CD14-positive monocyte (primary cell): ENCODE results near the gene MAP3K3. TPM values are rescaled to one million over a fixed set of nuclear protein-coding genes. Genes with fewer than 3 reads are reported as not detected.
A peak's percentile ranks its signal among the peaks of the same experiment; 100 is the strongest.

Experiments used
- DNase-seq, 3 donors: peaks; one replicate each; pipeline ENCODE4 v3.0.0-alpha.2; 2011 to 2022
- H2AFZ ChIP-seq: 2 replicates; pipeline ENCODE4 v1.6.0; 2012; ENCODE audit warnings: mild to moderate bottlenecking, low read depth, low read length, inconsistent platforms; ENCODE audit not compliant: insufficient read depth, poor library complexity, severe bottlenecking
- H3K27ac ChIP-seq, 2 donors: 1 replicate in 1 of 2; 2 replicates in 1 of 2; pipeline ENCODE4 v1.5.1; 2012 to 2013; ENCODE audit warnings: low read length in 2 of 2, control low read depth in 1 of 2, inconsistent platforms in 1 of 2, low read depth in 1 of 2, mild to moderate bottlenecking in 1 of 2
- H3K27me3 ChIP-seq, 2 donors: one replicate each; pipeline versions ENCODE4 v1.6.0 to v1.6.1; 2011 to 2013; ENCODE audit warnings: low read length in 2 of 2; ENCODE audit not compliant: control insufficient read depth in 2 of 2, insufficient read depth in 2 of 2
- H3K36me3 ChIP-seq, 2 donors: replicated peaks in 1 of 2; 1 replicate in 1 of 2; 2 replicates in 1 of 2; pipeline versions ENCODE4 v1.5.1 to v1.6.1; 2012 to 2013; ENCODE audit warnings: low read length in 2 of 2, control low read depth in 1 of 2, inconsistent platforms in 1 of 2, mild to moderate bottlenecking in 1 of 2; ENCODE audit not compliant: insufficient read depth in 2 of 2, control insufficient read depth in 1 of 2
- H3K4me1 ChIP-seq, 2 donors: 1 replicate in 1 of 2; 2 replicates in 1 of 2; pipeline versions ENCODE4 v1.5.1 to v1.6.1; 2012 to 2013; ENCODE audit warnings: low read length in 2 of 2, control low read depth in 1 of 2, inconsistent platforms in 1 of 2, mild to moderate bottlenecking in 1 of 2, moderate library complexity in 1 of 2; ENCODE audit not compliant: insufficient read depth in 2 of 2, control insufficient read depth in 1 of 2
- H3K4me2 ChIP-seq: replicated peaks from 2 replicates; pipeline ENCODE3; 2012; ENCODE audit warnings: low read length, moderate library complexity, mild to moderate bottlenecking; ENCODE audit not compliant: poor library complexity, severe bottlenecking; ENCODE audit errors: extremely low read depth
- H3K4me3 ChIP-seq, 3 experiments: fragments of 200-600 bp in 1 of 3; sonication (generic) in 1 of 3; replicated peaks in 1 of 3; 1 replicate in 2 of 3; 2 replicates in 1 of 3; pipeline ENCODE4 v1.5.1; 2011 to 2013; ENCODE audit warnings: low read length in 3 of 3, mild to moderate bottlenecking in 3 of 3, control low read depth in 2 of 3, low read depth in 2 of 3, inconsistent platforms in 1 of 3, moderate library complexity in 1 of 3
- H3K79me2 ChIP-seq: 2 replicates; pipeline ENCODE4 v1.6.0; 2012; ENCODE audit warnings: mild to moderate bottlenecking, control low read depth, inconsistent platforms, low read length, moderate library complexity; ENCODE audit not compliant: insufficient read depth
- H3K9ac ChIP-seq: 2 replicates; pipeline ENCODE4 v1.6.0; 2017; ENCODE audit warnings: low read length, mild to moderate bottlenecking; ENCODE audit not compliant: insufficient read depth, poor library complexity, severe bottlenecking
- H3K9me3 ChIP-seq, 2 donors: replicated peaks in 1 of 2; 1 replicate in 1 of 2; 2 replicates in 1 of 2; pipeline versions ENCODE4 v1.5.1 to v1.6.1; 2012 to 2013; ENCODE audit warnings: low read length in 2 of 2, control low read depth in 1 of 2; ENCODE audit not compliant: control insufficient read depth in 1 of 2, insufficient read depth in 1 of 2
- H4K20me1 ChIP-seq: 2 replicates; pipeline ENCODE4 v1.6.0; 2012; ENCODE audit warnings: mild to moderate bottlenecking, low read length, control low read depth, moderate library complexity; ENCODE audit not compliant: insufficient read depth
- H3K27ac Mint-ChIP-seq, 7 donors: one replicate each; pipeline ENCODE4 v1.8.0; 2020; ENCODE audit warnings: mild to moderate bottlenecking in 7 of 7, mixed read lengths in 7 of 7, moderate library complexity in 6 of 7, inconsistent platforms in 2 of 7
- H3K27me3 Mint-ChIP-seq, 3 donors: one replicate each; pipeline ENCODE4 v1.8.0; 2021 to 2022; ENCODE audit warnings: low read depth in 3 of 3, mild to moderate bottlenecking in 3 of 3, mixed read lengths in 3 of 3, moderate library complexity in 3 of 3, inconsistent platforms in 1 of 3
- H3K36me3 Mint-ChIP-seq, 2 donors: one replicate each; pipeline ENCODE4 v1.8.0; 2020; ENCODE audit warnings: mixed read lengths in 2 of 2, inconsistent platforms in 1 of 2, mild to moderate bottlenecking in 1 of 2
- H3K4me1 Mint-ChIP-seq: one replicate; pipeline ENCODE4 v1.8.0; 2020; ENCODE audit warnings: mild to moderate bottlenecking, mixed read lengths
- H3K4me3 Mint-ChIP-seq, 2 donors: one replicate each; pipeline ENCODE4 v1.8.0; 2020; ENCODE audit warnings: mild to moderate bottlenecking in 2 of 2, mixed read lengths in 2 of 2, moderate library complexity in 1 of 2
- H3K9me3 Mint-ChIP-seq, 7 donors: one replicate each; pipeline ENCODE4 v1.8.0; 2020 to 2022; ENCODE audit warnings: mixed read lengths in 7 of 7, mild to moderate bottlenecking in 6 of 7, moderate library complexity in 6 of 7, inconsistent platforms in 2 of 7
- WGBS: methylation state at CpG from one replicate; pipeline ENCODE4 v1.1.5; 2013; ENCODE audit warnings: missing lambda C conversion rate; ENCODE audit not compliant: insufficient coverage; 5-methylcytosine and 5-hydroxymethylcytosine counted together
- intact Hi-C, 2 donors: fragments of 100-400 bp; cut with micrococcal nuclease; formaldehyde crosslinking; loops; one replicate each; pipeline versions ENCODE4 v1.15.0 to v1.15.1; 2023
- polyA plus RNA-seq, 3 donors: library from polyadenylated mRNA; depleted of rRNA in 1 of 3; unstranded in 2 of 3; stranded (reverse) in 1 of 3; fragments of 300-500 nt in 2 of 3; fragments of >200 nt in 1 of 3; fragmentation: Illumina TruSeq in 2 of 3; gene quantifications; 1 replicate in 2 of 3; 2 replicates in 1 of 3; pipeline ENCODE4 v1.2.3, GENCODE V29; 2012 to 2021
- TF ChIP-seq, protein P1 (sequence below): fragments of 200-600 bp; IDR thresholded peaks from one replicate; pipeline ENCODE4 v1.8.0; 2022; ENCODE audit warnings: antibody characterized with exemption, mild to moderate bottlenecking

MAP3K3 gene
- polyA plus RNA-seq, 3 donors = 52.2 to 219 (median 63.6) TPM

DNA sequence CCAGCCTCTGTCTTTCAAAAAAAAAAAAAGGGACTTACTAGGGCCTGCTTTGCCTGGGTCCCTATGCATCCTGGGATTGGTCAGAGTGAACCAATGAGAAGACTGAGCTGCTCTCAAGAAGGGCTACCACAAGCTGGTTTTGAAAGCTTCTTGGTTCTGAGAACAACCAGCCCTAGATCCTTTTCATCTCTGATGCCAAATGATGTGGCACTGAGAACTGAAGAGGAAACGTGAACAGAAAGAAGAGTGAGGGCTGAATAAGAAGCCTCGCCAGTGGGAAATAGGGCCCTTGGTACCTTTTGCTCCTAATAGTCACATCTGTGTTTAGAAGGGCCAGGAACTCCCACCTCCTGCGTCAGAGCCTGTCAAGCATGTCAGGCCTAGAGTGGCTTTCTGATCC is 10.9 kb upstream of the MAP3K3 start:
- Histone ChIP-seq H3K79me2 (no peaks in the 10 kb centered on the region), H3K9ac (no peak overlapping the region), H4K20me1 (no peaks in the 10 kb centered on the region), H3K9me3 (no peaks in the 10 kb centered on the region), H3K36me3 (peaks cover 29 to 51% of the 10 kb centered on the region in 2 donors), H3K4me1 (no peaks in the 10 kb centered on the region), H3K27ac (no peak overlapping the region), H3K4me2 (no peak overlapping the region), H3K4me3 (no peak overlapping the region), H2AFZ (no peak overlapping the region), H3K27me3 (no peaks in the 10 kb centered on the region)
- TF ChIP-seq, protein P1, sequence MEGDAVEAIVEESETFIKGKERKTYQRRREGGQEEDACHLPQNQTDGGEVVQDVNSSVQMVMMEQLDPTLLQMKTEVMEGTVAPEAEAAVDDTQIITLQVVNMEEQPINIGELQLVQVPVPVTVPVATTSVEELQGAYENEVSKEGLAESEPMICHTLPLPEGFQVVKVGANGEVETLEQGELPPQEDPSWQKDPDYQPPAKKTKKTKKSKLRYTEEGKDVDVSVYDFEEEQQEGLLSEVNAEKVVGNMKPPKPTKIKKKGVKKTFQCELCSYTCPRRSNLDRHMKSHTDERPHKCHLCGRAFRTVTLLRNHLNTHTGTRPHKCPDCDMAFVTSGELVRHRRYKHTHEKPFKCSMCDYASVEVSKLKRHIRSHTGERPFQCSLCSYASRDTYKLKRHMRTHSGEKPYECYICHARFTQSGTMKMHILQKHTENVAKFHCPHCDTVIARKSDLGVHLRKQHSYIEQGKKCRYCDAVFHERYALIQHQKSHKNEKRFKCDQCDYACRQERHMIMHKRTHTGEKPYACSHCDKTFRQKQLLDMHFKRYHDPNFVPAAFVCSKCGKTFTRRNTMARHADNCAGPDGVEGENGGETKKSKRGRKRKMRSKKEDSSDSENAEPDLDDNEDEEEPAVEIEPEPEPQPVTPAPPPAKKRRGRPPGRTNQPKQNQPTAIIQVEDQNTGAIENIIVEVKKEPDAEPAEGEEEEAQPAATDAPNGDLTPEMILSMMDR = no peak
- H3K4me3 Mint-ChIP-seq = no peak overlapping the region
- peaks cover 0 to 2% (median 1%) of the 10 kb centered on the region in 3 donors for H3K27me3 Mint-ChIP-seq
- H3K36me3 Mint-ChIP-seq = peaks cover 40 to 47% of the 10 kb centered on the region in 2 donors
- no peaks in the 10 kb centered on the region for H3K9me3 Mint-ChIP-seq
- WGBS = no CpG with 5 or more reads among the region's 3 CpGs
- intact Hi-C loops = loop anchor here in 1 of 2 donors (5.0 kb wide), 1 partner anchor 184 kb away; no protein-coding TSS in a partner anchor
- no peak overlapping the region for H3K27ac Mint-ChIP-seq
- H3K4me1 Mint-ChIP-seq = peaks cover 2% of the 10 kb centered on the region
- DNase-seq = no peak

GRCh38 chr17:63613663-63614062 is 8.6 kb upstream of the MAP3K3 start:
- H3K27ac ChIP-seq = no peak overlapping the region
- no peak overlapping the region for H2AFZ ChIP-seq
- TF ChIP-seq, protein P1 = no peak
- H3K4me2 ChIP-seq = no peak overlapping the region
- H3K36me3 Mint-ChIP-seq = peaks cover 17 to 24% of the 10 kb centered on the region in 2 donors
- no peak for DNase-seq
- no peaks in the 10 kb centered on the region for H3K79me2 ChIP-seq
- peak overlapping the region in 1 of 7 donors; percentile 63 for H3K27ac Mint-ChIP-seq
- no peaks in the 10 kb centered on the region for H3K27me3 ChIP-seq
- H4K20me1 ChIP-seq = no peaks in the 10 kb centered on the region
- H3K9ac ChIP-seq = no peak overlapping the region
- no peaks in the 10 kb centered on the region for H3K9me3 Mint-ChIP-seq
- H3K36me3 ChIP-seq = peaks cover 6 to 28% of the 10 kb centered on the region in 2 donors
- no peaks in the 10 kb centered on the region for H3K9me3 ChIP-seq
- H3K4me3 ChIP-seq = no peak overlapping the region
- H3K27me3 Mint-ChIP-seq = peaks cover 3 to 7% (median 4%) of the 10 kb centered on the region in 3 donors
- no peak overlapping the region for H3K4me3 Mint-ChIP-seq
- intact Hi-C loops = loop anchor here in 1 of 2 donors (5.0 kb wide), 1 partner anchor 186 kb away; no protein-coding TSS in a partner anchor
- WGBS = no CpG with 5 or more reads among the region's 2 CpGs
- H3K4me1 ChIP-seq = no peaks in the 10 kb centered on the region
- H3K4me1 Mint-ChIP-seq = peaks cover 2% of the 10 kb centered on the region
